ENCODE measurements around the gene PLXDC1.
"Not testable (repeated sequence)": the region's sequence is repeated elsewhere in the genome, so short reads cannot be mapped to it uniquely, and the experiment has no call there.

GRCh38 chr17:39168503-39168902 is 17.1 kb upstream of the PLXDC1 start:
- not testable (repeated sequence) for TF ChIP-seq YY1 (IDR thresholded peaks at IDR 0.05; ENCODE audit: insufficient read depth, insufficient read length); SUZ12 (IDR thresholded peaks at IDR 0.05; ENCODE audit: extremely low read depth, insufficient read depth, insufficient read length)

All from NT2/D1 (cell line).